HG03439 (cell line): Measurements from ENCODE around the gene MAPRE3.
A peak's percentile ranks its signal among the peaks of the same experiment; 100 is the strongest.
"Not testable (repeated sequence)": the region's sequence is repeated elsewhere in the genome, so short reads cannot be mapped to it uniquely, and the experiment has no call there.

Experiments
- ATAC-seq: cut with Tn5 transposase; IDR thresholded peaks from one replicate; pipeline ENCODE4 v1.9.1; 2021; ENCODE audit warnings: mild to moderate bottlenecking, moderate library complexity; ENCODE audit not compliant: unreplicated experiment

Gene MAPRE3

DNA sequence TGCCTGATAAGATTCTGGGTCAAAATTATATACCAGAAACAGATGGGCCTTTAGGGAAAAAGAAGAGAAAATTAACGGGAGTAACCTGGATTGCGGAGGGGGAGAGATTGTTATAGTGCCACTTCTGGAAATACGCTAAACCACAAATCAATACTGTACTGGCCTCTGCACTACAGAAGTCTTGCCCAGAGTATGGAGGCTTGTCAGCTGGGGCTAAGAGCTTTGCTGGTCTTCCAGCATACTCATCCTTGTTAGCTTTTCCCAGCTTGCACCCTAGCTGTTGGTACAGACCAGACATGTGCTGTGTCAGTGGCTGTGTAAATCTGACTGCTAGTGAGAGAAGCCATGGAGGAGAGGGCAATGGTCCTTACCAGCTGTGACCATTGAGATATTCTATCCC lies 89.9 kb downstream of the MAPRE3 start:
- no peak for ATAC-seq

DNA sequence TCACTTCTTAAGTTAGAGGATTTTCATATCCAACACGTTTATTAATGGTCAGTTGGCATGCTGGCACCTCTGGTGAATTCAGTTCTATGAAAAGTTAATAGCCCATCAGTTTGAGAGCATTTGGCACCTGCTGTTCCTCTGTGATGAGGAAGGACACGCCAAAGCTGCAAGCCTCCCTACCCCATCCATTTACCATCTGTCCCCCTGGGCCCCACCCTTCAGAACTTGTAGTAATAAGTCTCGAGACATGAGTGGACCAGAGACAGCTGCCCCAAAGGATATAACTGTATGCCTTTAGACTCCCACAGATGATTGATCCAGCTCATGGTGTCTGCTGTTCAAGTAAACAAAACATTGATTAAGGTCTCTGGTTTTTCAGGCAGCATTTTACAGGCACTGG lies 94.7 kb downstream of the MAPRE3 start:
- ATAC-seq: no peak

DNA sequence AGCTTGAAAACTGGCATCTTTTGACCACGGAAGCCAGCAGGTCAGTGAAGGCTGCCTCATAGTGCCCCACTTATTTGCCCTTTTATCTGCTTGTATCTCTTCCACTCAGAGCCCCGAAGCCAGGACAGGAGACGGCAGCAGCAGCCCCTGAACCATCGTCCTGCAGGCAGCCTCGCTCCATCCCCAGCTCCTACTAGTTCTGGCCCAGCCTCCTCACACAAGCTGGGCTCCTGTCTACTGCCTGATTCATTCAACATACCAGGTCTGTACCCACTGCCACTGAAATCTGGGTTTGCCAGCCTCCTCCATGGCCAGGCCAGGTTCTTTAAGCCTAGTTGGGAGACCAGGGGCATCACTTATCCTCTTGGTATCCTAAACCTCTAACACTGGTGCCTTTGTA lies 96.9 kb downstream of the MAPRE3 start:
- no peak for ATAC-seq

DNA sequence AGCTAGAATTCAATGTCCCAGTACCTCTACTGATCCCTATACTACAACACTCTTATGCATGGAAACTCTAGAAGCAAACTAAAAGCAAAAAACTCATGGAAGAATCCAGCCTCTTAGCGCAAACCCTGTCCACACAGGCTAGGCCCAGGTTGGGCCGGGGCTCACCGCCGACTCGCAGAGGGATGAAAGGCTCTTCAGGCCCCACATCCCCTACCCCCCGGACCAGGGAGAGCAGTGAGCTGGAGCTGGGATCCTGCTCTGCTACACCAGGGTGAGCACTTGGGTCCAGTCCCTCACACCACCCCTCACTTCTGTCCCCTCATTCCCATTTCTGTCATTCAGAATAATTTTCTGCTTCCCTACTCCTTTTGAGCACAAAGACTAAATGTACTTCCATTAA lies 99.0 kb downstream of the MAPRE3 start:
- ATAC-seq: no peak

DNA sequence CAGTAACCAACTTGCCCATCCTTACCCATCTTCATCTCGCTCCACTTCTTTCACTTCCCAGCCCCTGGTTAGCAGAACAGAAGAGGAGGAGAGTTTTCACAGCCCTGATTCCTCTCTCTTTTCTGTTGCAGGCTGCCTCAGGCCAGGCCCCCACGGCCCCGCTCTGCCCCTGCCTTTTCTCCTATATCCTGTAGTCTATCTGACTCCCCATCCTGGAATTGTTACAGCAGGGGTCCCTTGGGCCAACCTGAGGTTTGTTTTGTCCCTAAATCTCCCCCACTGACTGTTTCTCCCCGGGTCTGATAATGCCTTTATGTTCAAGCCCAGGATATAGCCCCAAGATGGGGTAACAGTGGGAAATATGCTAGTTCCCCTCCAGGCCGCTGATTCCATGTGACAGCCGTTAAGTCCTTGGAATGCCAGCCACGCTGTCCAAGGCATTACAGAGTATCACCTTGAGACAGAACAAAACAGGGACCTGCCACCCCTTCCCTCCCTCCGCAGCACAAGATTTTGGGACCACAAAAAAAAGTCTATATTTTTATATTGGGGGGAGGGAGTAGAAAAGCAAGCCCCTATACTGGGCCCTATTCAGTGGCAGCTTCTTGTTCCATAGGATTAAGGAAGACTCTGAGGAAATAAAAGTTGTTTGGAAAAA lies 99.7 kb downstream of the MAPRE3 start:
- ATAC-seq: no peak

DNA sequence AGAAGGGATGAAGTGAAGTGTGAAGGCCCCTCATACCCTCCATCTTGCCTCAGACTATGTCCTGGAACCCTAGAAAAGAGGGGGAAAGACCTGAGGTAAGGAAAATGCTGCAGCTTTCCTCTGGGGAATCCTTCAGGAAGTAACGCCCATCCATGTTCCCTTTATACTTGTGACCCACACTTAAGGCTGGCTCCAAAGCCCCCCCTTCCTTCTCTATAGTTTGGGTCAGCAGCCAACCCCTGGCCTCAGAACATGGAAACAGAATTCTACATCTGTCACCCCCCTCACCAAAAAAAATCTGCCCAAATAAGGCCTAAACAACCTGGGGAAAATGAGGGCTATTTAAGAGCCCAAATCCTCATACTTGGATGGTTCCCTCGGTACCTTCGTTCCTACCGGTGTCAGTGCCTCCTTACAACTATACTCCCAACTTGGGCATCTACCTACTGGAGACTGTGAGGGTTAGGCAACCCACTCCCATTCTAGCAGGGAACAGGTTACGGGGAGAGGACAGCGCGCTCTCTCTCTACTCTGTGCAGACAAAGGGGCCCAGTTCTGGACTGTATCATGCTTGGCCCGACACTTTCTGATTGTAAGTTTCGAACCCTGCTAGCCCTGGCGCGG lies 100.3 kb downstream of the MAPRE3 start:
- peak; percentile 8 for ATAC-seq

DNA sequence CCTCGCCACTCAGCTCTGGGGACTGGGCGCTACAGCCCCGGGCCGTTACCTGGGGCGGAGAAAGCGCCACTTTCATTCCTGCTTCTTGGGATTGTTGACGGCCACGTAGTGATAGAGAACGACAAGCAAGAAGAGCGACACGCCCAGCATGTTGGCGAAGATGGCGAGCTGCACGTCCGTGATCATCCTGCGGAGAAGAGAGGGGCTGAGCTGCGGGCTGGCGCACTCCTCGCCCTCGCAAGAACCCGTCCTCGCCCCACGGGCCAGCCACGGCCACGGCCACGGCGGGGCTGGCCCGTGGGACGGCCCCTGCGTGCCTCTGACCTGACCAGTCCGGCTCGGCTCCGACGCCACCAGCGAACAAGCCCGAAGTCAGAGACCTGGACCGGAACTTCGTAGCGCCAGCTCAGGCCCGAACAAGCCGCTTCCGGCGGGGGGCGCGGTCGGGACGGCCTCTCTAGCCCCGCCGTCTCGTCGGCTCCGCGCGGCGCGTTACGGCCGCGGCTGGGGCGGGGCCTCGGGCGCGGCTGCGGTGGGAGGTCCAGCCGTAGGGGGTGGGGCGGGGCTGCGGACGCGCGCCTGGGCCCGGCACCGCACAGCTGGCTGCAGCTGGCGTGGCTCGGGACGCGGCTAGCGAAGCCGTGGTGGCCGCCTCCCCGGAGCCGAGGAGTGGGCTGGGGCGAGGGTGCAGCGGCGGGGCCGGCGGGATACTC lies 101.0 kb downstream of the MAPRE3 start, which contains the start of gene OST4:
Gene OST4 (minus strand): TSS at position 378 of the 713 bp plus-strand sequence.
- ATAC-seq: peak; percentile 89

DNA sequence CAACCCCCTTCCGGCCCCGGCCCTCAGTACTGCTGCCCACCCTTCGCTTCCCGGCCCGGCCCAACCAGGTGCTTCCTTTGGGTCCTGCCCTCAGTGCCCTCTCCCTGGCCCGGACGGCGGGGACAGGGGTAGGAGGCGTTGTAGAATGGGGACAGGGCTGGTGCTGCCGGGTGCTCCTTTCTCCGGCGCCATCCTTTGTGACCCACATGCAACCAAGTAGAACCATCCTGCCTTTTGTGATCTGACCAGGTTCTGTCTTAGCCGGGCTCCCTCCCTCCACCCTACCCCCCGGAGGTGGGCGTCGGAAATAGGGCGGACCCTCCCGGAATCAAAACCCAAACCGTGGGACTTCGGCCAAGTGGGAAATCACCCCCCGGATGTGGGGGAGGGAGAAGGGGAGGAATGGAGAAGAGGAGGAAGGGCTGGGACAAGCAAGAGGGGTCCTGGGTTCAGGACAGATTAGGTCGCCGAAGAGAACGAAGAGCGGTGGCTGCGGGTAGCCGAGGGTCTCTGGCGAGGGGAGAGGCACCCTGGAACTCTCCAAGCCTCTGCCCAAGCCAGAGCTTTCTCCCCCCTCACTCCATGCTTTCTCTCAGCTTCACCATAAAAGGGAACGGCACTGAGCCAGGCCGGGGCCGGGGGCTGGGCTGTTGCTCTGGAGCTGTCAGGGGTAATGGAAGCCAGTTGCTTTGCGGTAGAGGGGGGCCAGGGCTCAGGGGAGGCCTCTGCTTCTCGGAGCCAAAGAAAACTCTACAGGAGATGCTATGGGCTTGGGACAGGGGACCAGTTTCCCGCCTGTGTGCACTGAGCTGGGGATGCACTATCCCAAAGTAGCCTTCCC lies 101.8 kb downstream of the MAPRE3 start:
- ATAC-seq: peak; percentile 2

DNA sequence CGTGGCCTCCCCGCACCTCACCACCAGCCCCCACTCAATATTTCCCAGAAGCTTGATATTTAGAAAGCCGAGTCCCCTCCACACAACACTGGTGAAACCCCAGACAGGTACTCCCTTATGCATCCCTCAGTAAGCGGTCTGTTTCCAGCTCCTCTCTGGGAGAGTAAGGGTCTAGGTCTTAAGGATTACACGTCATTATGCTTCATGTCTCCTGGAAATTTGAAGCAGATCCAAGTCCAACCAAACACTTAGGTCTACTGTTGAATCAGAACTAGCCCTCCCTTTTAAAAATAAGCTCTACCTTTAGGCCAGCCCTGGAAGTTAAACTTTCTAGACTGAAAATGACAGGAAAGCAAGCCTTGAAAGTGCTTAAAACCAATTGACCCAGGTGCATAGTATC lies 102.5 kb downstream of the MAPRE3 start:
- ATAC-seq: no peak

DNA sequence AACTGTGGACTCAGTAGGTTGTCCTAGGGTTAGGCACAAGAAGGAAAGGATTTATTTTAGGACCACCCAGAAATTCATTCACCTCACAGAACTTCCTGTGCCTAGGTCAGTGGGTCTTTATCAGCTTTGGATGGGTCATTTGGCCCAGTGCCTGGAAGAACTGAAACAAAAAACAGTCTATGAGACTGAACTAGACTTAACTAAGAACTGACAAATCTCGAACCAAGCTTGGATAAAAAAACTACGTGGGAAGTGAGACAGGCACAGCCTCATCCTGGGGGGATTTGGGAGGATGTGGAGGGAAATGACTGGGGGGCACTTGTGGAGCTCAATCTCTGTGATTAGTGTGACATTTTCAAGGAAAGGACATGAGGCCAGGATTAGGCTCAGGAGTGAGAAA lies 103.3 kb downstream of the MAPRE3 start:
- no peak for ATAC-seq

DNA sequence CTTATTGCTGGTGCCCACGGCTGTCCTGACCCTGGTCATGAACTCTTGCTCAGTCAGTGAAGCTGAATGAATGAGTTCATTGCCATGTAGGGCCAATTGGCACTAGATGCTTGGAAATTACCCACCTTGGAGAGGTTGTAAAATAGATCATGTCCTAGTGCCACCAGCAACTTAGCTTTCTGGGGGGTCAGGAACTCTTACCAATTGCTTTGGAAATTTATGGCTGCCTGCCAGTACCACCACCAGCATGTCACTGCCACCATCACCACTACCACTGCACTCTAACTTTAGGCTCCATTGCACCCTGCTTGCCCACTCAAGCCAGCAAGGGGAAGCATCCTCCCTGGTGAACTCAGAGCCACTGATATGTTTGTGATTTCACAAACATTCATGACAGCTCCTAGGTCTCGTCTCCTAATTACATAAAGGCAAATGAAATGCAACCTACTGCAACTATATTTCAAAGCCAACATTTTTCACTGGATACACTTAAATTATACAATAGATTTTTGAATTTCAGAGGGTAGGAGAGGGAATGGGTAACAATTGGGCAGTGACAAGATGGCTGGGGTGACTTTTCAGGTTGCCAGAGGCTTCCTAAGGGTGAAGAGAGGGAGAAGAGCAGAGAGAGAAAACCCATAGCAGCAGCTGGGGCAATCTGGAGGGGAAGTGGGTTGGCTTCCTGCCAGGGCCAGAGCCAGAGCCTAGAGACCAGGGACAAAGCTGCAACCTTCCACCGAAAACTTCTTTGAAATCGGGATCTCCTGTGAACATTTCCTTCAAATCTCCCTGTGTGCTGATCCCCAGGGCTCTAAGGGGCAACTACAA lies 104.5 kb downstream of the MAPRE3 start:
- no peak for ATAC-seq

DNA sequence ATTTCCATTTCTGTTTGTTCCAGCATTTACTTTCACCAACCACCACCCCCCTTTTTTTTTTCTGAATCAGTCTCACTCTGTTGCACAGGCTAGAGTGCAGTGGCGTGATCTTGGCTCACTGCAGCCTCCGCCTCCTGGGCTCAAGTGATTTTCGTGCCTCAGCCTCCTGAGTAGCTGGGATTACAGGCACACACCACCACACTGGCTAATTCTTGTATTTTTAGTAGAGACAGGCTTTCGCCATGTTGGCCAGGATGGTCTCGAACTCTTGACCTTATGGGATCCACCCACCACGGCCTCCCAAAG lies 105.1 kb downstream of the MAPRE3 start:
- not testable (repeated sequence) for ATAC-seq

DNA sequence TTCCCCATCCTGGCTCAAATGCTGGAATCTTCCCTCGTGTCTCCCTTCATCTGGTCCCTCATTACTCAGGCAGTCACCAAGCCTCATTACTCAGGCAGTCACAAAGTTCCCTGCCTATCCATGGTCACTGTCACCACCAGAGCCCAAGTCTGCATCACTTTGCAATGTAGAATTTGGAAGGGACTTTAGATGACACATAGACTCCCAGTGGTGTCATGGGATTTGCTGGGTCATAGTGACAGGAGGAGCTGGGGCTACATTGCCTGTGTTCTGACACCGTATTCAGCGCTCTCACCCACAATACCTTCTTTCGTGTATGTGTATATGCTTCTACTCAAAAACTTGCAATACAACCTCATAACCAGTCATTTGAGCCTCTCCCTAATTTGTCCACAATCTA lies 105.9 kb downstream of the MAPRE3 start:
- no peak for ATAC-seq
